Measurements from ENCODE around the gene TOP3A.
"Not testable (repeated sequence)": the region's sequence is repeated elsewhere in the genome, so short reads cannot be mapped to it uniquely, and the experiment has no call there.

Gene TOP3A

GRCh38 chr17:18324140-18325050 is 9.6 kb upstream of the TOP3A start:
- no peak for DNase-seq (ENCODE audit: low read depth)

- DNase-seq (ENCODE audit: low read depth), result no peak
Measured at GRCh38 chr17:18323507-18324139, 8.8 kb upstream of the TOP3A start.

GRCh38 chr17:18323007-18323406 is 8.2 kb upstream of the TOP3A start:
- DNase-seq (ENCODE audit: low read depth), result no peak

- DNase-seq (ENCODE audit: low read depth), result no peak
Measured at GRCh38 chr17:18322522-18322921, 7.7 kb upstream of the TOP3A start.

GRCh38 chr17:18321309-18321708 is 6.5 kb upstream of the TOP3A start:
- no peak for DNase-seq (ENCODE audit: low read depth)

- no peak for DNase-seq (ENCODE audit: low read depth)
Measured at GRCh38 chr17:18320301-18320700, 5.5 kb upstream of the TOP3A start.

GRCh38 chr17:18319604-18320256 is 4.9 kb upstream of the TOP3A start:
- DNase-seq (ENCODE audit: low read depth), result peak; percentile 68

GRCh38 chr17:18318771-18319450 is 4.1 kb upstream of the TOP3A start:
- no peak for DNase-seq (ENCODE audit: low read depth)

- DNase-seq (ENCODE audit: low read depth), result no peak
Measured at GRCh38 chr17:18318117-18318516, 3.3 kb upstream of the TOP3A start.

GRCh38 chr17:18315961-18316360 is 1.2 kb upstream of the TOP3A start:
- no peak for DNase-seq (ENCODE audit: low read depth)

GRCh38 chr17:18315562-18315922 is 748 bp upstream of the TOP3A start:
- no peak for DNase-seq (ENCODE audit: low read depth)

- DNase-seq (ENCODE audit: low read depth), result peak; percentile 21
Measured at GRCh38 chr17:18314059-18314730, 599 bp downstream of the TOP3A start.

GRCh38 chr17:18309202-18309601 is 5.6 kb downstream of the TOP3A start:
- no peak for DNase-seq (ENCODE audit: low read depth)

- not testable (repeated sequence) for DNase-seq (ENCODE audit: low read depth)
Measured at GRCh38 chr17:18303206-18303605, 11.6 kb downstream of the TOP3A start.

GRCh38 chr17:18300725-18301480 is 13.9 kb downstream of the TOP3A start:
- no peak for DNase-seq (ENCODE audit: low read depth)

- not testable (repeated sequence) for DNase-seq (ENCODE audit: low read depth)
Measured at GRCh38 chr17:18298061-18298460, 16.7 kb downstream of the TOP3A start.

- no peak for DNase-seq (ENCODE audit: low read depth)
Measured at GRCh38 chr17:18291718-18292540, 22.9 kb downstream of the TOP3A start.

GRCh38 chr17:18285296-18285695 is 29.5 kb downstream of the TOP3A start:
- DNase-seq (ENCODE audit: low read depth), result no peak

GRCh38 chr17:18281788-18282187 is 33.0 kb downstream of the TOP3A start:
- no peak for DNase-seq (ENCODE audit: low read depth)

GRCh38 chr17:18280766-18281371 is 33.9 kb downstream of the TOP3A start:
- peak; percentile 33 for DNase-seq (ENCODE audit: low read depth)
